Stimulated activated memory B cell treated with anti-CD40 and anti-IgM and Interleukin-4, amounts not matched to agents 10 μg/mL and 1 μg/mL and 100 μg/mL, for 72 hours (primary cell): Measurements from ENCODE around the gene PYGB.
"Not testable (repeated sequence)": the region's sequence is repeated elsewhere in the genome, so short reads cannot be mapped to it uniquely, and the experiment has no call there.

Experiments
- ATAC-seq: fragments of 150-1000 bp; cut with Tn5 transposase; 2 replicates; pipeline ENCODE4 v1.10.0; 2021
- H3K27ac Mint-ChIP-seq: one replicate; pipeline ENCODE4 v1.8.0; 2022; ENCODE audit warnings: mild to moderate bottlenecking, mixed read lengths
- H3K27me3 Mint-ChIP-seq: one replicate; pipeline ENCODE4 v1.8.0; 2022; ENCODE audit warnings: mixed read lengths
- H3K36me3 Mint-ChIP-seq: one replicate; pipeline ENCODE4 v1.8.0; 2022; ENCODE audit warnings: mixed read lengths
- H3K4me1 Mint-ChIP-seq: one replicate; pipeline ENCODE4 v1.8.0; 2022; ENCODE audit warnings: mixed read lengths
- H3K4me3 Mint-ChIP-seq: one replicate; pipeline ENCODE4 v1.8.0; 2022; ENCODE audit warnings: mild to moderate bottlenecking, moderate library complexity, mixed read lengths
- H3K9me3 Mint-ChIP-seq: one replicate; pipeline ENCODE4 v1.8.0; 2022; ENCODE audit warnings: mixed read lengths

The PYGB gene

DNA sequence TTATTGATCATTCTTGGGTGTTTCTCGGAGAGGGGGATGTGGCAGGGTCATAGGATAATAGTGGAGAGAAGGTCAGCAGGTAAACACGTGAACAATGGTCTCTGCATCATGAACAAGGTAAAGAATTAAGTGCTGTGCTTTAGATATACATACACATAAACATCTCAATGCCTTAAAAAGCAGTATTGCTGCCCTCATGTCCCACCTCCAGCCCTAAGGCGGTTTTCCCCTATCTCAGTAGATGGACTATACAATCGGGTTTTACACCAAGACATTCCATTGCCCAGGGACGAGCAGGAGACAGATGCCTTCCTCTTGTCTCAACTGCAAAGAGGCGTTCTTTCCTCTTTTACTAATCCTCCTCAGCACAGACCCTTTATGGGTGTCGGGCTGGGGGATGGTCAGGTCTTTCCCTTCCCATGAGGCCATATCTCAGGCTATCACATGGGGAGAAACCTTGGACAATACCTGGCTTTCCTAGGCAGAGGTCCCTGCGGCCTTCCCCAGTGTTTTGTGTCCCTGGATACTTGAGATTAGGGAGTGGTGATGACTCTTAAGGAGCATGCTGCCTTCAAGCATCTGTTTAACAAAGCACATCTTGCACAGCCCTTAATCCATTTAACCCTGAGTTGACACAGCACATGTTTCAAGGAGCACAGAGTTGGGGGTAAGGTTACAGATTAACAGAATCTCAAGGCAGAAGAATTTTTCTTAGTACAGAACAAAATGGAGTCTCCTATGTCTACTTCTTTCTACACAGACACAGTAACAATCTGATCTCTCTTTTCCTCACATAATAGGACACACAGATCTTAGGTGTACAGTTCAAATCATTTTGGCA lies 13.7 kb upstream of the PYGB start:
- H3K27ac Mint-ChIP-seq, H3K4me3 Mint-ChIP-seq, ATAC-seq, H3K9me3 Mint-ChIP-seq, H3K36me3 Mint-ChIP-seq: not testable (repeated sequence)
- peaks cover 27% of the 10 kb centered on the region for H3K4me1 Mint-ChIP-seq
- peaks cover 53% of the 10 kb centered on the region for H3K27me3 Mint-ChIP-seq

GRCh38 chr20:25236450-25237304 lies 11.2 kb upstream of the PYGB start:
- Mint-ChIP-seq H3K4me3 (no peak overlapping the region), H3K4me1 (peaks cover 13% of the 10 kb centered on the region), H3K36me3 (no peaks in the 10 kb centered on the region), H3K9me3 (no peaks in the 10 kb centered on the region), H3K27me3 (peaks cover 53% of the 10 kb centered on the region), H3K27ac (no peak overlapping the region)
- no peak for ATAC-seq

- H3K4me3 Mint-ChIP-seq: no peak overlapping the region
- H3K36me3 Mint-ChIP-seq: no peaks in the 10 kb centered on the region
- peaks cover 62% of the 10 kb centered on the region for H3K27me3 Mint-ChIP-seq
- peak overlapping the region; percentile 15 for H3K27ac Mint-ChIP-seq
- H3K9me3 Mint-ChIP-seq: no peaks in the 10 kb centered on the region
- peak; percentile 77 for ATAC-seq
- peaks cover 13% of the 10 kb centered on the region for H3K4me1 Mint-ChIP-seq
These were observed 10.1 kb upstream of the PYGB start for GRCh38 chr20:25237610-25238318.

- H3K9me3 Mint-ChIP-seq: peaks cover 2% of the 10 kb centered on the region
- H3K4me3 Mint-ChIP-seq: no peak overlapping the region
- peaks cover 66% of the 10 kb centered on the region for H3K27me3 Mint-ChIP-seq
- peak overlapping the region; percentile 15 for H3K27ac Mint-ChIP-seq
- ATAC-seq: no peak
- peaks cover 13% of the 10 kb centered on the region for H3K4me1 Mint-ChIP-seq
- H3K36me3 Mint-ChIP-seq: no peaks in the 10 kb centered on the region
These were observed 9.4 kb upstream of the PYGB start for GRCh38 chr20:25238319-25239037.

GRCh38 chr20:25239387-25240370 lies 8.2 kb upstream of the PYGB start:
- Mint-ChIP-seq H3K27ac (no peak overlapping the region), H3K4me3 (no peak overlapping the region), H3K9me3 (peaks cover 5% of the 10 kb centered on the region), H3K27me3 (peaks cover 60% of the 10 kb centered on the region), H3K4me1 (peaks cover 13% of the 10 kb centered on the region), H3K36me3 (no peaks in the 10 kb centered on the region)
- ATAC-seq: peak; percentile 77

GRCh38 chr20:25240851-25241658 lies 6.8 kb upstream of the PYGB start:
- not testable (repeated sequence) for ATAC-seq, H3K9me3 Mint-ChIP-seq, H3K36me3 Mint-ChIP-seq, H3K4me3 Mint-ChIP-seq, H3K27ac Mint-ChIP-seq
- H3K27me3 Mint-ChIP-seq: peaks cover 50% of the 10 kb centered on the region
- peaks cover 14% of the 10 kb centered on the region for H3K4me1 Mint-ChIP-seq

DNA sequence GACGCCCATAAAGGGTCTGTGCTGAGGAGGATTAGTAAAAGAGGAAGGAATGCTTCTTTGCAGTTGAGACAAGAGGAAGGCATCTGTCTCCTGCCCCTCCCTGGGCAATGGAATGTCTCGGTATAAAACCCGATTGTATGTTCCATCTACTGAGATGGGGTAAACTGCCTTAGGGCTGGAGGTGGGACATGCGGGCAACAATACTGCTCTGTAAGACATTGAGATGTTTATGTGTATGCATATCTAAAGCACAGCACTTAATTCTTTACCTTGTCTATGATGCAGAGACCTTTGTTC lies 6.3 kb upstream of the PYGB start:
- H3K27ac Mint-ChIP-seq, H3K4me3 Mint-ChIP-seq, H3K9me3 Mint-ChIP-seq, ATAC-seq, H3K36me3 Mint-ChIP-seq: not testable (repeated sequence)
- H3K4me1 Mint-ChIP-seq: peaks cover 20% of the 10 kb centered on the region
- H3K27me3 Mint-ChIP-seq: peaks cover 45% of the 10 kb centered on the region

- Mint-ChIP-seq H3K9me3 (peaks cover 5% of the 10 kb centered on the region), H3K27ac (no peak overlapping the region), H3K4me3 (no peak overlapping the region), H3K36me3 (no peaks in the 10 kb centered on the region), H3K27me3 (peaks cover 38% of the 10 kb centered on the region), H3K4me1 (peaks cover 24% of the 10 kb centered on the region)
- no peak for ATAC-seq
These were observed 5.7 kb upstream of the PYGB start for GRCh38 chr20:25242231-25242630.

GRCh38 chr20:25243416-25243979 lies 4.4 kb upstream of the PYGB start:
- no peak overlapping the region for H3K4me3 Mint-ChIP-seq
- no peak for ATAC-seq
- peaks cover 26% of the 10 kb centered on the region for H3K27me3 Mint-ChIP-seq
- H3K36me3 Mint-ChIP-seq: no peaks in the 10 kb centered on the region
- H3K27ac Mint-ChIP-seq: no peak overlapping the region
- H3K9me3 Mint-ChIP-seq: peaks cover 5% of the 10 kb centered on the region
- peaks cover 15% of the 10 kb centered on the region for H3K4me1 Mint-ChIP-seq

DNA sequence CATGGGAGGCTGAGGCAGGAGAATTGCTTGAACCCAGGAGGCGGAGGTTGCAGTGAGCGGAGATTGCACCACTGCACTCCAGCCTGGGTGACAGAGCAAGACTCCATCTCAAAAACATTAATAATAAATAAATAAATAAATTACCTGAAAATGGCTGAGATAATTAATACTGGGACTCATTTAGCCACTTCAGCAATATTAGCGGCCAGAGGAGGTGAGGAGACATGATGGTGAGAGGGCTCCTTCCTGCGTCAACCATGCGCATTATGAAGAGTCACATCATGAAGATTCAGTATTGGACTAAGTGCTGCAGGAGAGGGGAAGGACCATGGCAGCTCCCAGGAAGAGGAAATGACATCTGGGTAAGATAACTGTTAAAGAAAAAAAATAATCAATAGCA lies 2.9 kb upstream of the PYGB start:
- peaks cover 5% of the 10 kb centered on the region for H3K9me3 Mint-ChIP-seq
- no peaks in the 10 kb centered on the region for H3K36me3 Mint-ChIP-seq
- no peak overlapping the region for H3K4me3 Mint-ChIP-seq

GRCh38 chr20:25245461-25245860 lies 2.4 kb upstream of the PYGB start:
- Mint-ChIP-seq H3K4me1 (peaks cover 27% of the 10 kb centered on the region), H3K27ac (no peak overlapping the region), H3K4me3 (no peak overlapping the region), H3K9me3 (peaks cover 5% of the 10 kb centered on the region), H3K36me3 (no peaks in the 10 kb centered on the region), H3K27me3 (peaks cover 21% of the 10 kb centered on the region)
- ATAC-seq: no peak

More for the DNA sequence above, 2.9 kb upstream of the PYGB start:
- H3K27me3 Mint-ChIP-seq: peaks cover 21% of the 10 kb centered on the region
- H3K27ac Mint-ChIP-seq: no peak overlapping the region
- peaks cover 27% of the 10 kb centered on the region for H3K4me1 Mint-ChIP-seq
- ATAC-seq: no peak

- ATAC-seq: peak; percentile 25
- Mint-ChIP-seq H3K4me3 (peak overlapping the region; percentile 89), H3K4me1 (peaks cover 27% of the 10 kb centered on the region), H3K9me3 (peaks cover 5% of the 10 kb centered on the region), H3K36me3 (no peaks in the 10 kb centered on the region), H3K27me3 (peaks cover 21% of the 10 kb centered on the region), H3K27ac (peak overlapping the region; percentile 77)
These were observed 1.5 kb upstream of the PYGB start for GRCh38 chr20:25246182-25246999.
